Activated CD8-positive, alpha-beta memory T cell treated with anti-CD3 and anti-CD28 coated beads, Interleukin-2, amount 10 ng/mL, durations not matched to agents 7 days and 5 days (primary cell): ENCODE measurements around the gene SRSF10. TPM values are rescaled to one million over a fixed set of nuclear protein-coding genes. Genes with fewer than 3 reads are reported as not detected.
"Not testable (repeated sequence)": the region's sequence is repeated elsewhere in the genome, so short reads cannot be mapped to it uniquely, and the experiment has no call there.

ENCODE experiments used
- ATAC-seq: fragments of 150-1000 bp; cut with Tn5 transposase; one replicate; pipeline ENCODE4 v1.10.0; 2021; ENCODE audit warnings: moderate library complexity
- CTCF ChIA-PET: fragments of 350-600 bp; sonication (Branson Sonifier 250); formaldehyde crosslinking; loops from one replicate; lab custom pipeline; 2021; ENCODE audit warnings: antibody characterized with exemption; lab: Charles Lee
- DNase-seq: peaks from one replicate; pipeline ENCODE4 v3.0.0-alpha.2; 2020
- H3K27ac Mint-ChIP-seq: one replicate; pipeline ENCODE4 v1.8.0; 2021; ENCODE audit warnings: mild to moderate bottlenecking, mixed read lengths
- H3K27me3 Mint-ChIP-seq: one replicate; pipeline ENCODE4 v1.8.0; 2021; ENCODE audit warnings: mixed read lengths
- H3K36me3 Mint-ChIP-seq: one replicate; pipeline ENCODE4 v1.8.0; 2021; ENCODE audit warnings: mild to moderate bottlenecking, mixed read lengths
- H3K4me1 Mint-ChIP-seq: one replicate; pipeline ENCODE4 v1.8.0; 2021; ENCODE audit warnings: mixed read lengths
- H3K4me3 Mint-ChIP-seq: one replicate; pipeline ENCODE4 v1.8.0; 2021; ENCODE audit warnings: mild to moderate bottlenecking, moderate library complexity, mixed read lengths
- H3K9me3 Mint-ChIP-seq: one replicate; pipeline ENCODE4 v1.8.0; 2022; ENCODE audit warnings: low read depth, mixed read lengths
- total RNA-seq, 2 experiments: library from RNA; stranded (reverse); gene quantifications; one replicate each; pipeline ENCODE4 v1.2.3, GENCODE V29; 2021

The SRSF10 gene
- total RNA-seq, 2 experiments from 2014 or later, result 221 to 226 TPM

- H3K4me3 Mint-ChIP-seq, H3K36me3 Mint-ChIP-seq, H3K4me1 Mint-ChIP-seq, H3K9me3 Mint-ChIP-seq, ATAC-seq, DNase-seq, H3K27ac Mint-ChIP-seq, CTCF ChIA-PET: not testable (repeated sequence)
- H3K27me3 Mint-ChIP-seq, result peaks cover 52% of the 10 kb centered on the region
Measured at GRCh38 chr1:24008574-24009184, 28.6 kb upstream of the SRSF10 start.

GRCh38 chr1:24007079-24007478 lies 27.0 kb upstream of the SRSF10 start:
- Mint-ChIP-seq H3K4me3 (no peak overlapping the region), H3K4me1 (no peaks in the 10 kb centered on the region), H3K36me3 (no peaks in the 10 kb centered on the region), H3K27me3 (peaks cover 57% of the 10 kb centered on the region), H3K9me3 (no peaks in the 10 kb centered on the region), H3K27ac (no peak overlapping the region)
- CTCF ChIA-PET, result no interaction called here
- DNase-seq, result no peak
- ATAC-seq, result no peak

- no peak overlapping the region for H3K4me3 Mint-ChIP-seq
- no peak for DNase-seq
- H3K27me3 Mint-ChIP-seq, result peaks cover 47% of the 10 kb centered on the region
- no peaks in the 10 kb centered on the region for H3K9me3 Mint-ChIP-seq
- ATAC-seq, result no peak
- no peaks in the 10 kb centered on the region for H3K4me1 Mint-ChIP-seq
- CTCF ChIA-PET, result no interaction called here
- H3K27ac Mint-ChIP-seq, result no peak overlapping the region
- H3K36me3 Mint-ChIP-seq, result no peaks in the 10 kb centered on the region
Measured at GRCh38 chr1:24005163-24005562, 25.0 kb upstream of the SRSF10 start.

- Mint-ChIP-seq H3K27me3 (peaks cover 41% of the 10 kb centered on the region), H3K36me3 (no peaks in the 10 kb centered on the region), H3K4me1 (no peaks in the 10 kb centered on the region), H3K9me3 (no peaks in the 10 kb centered on the region), H3K4me3 (no peak overlapping the region), H3K27ac (no peak overlapping the region)
- ATAC-seq, result no peak
- DNase-seq, result no peak
- CTCF ChIA-PET, result interaction anchor here (0.5 kb wide), 1 partner anchor 165 kb away, joined by 3 read pairs; no protein-coding TSS in a partner anchor
Measured at GRCh38 chr1:24004132-24004531, 24.0 kb upstream of the SRSF10 start.

GRCh38 chr1:24003331-24003972 lies 23.3 kb upstream of the SRSF10 start:
- ATAC-seq (no peak), DNase-seq (no peak)
- H3K27ac Mint-ChIP-seq, result no peak overlapping the region
- no peak overlapping the region for H3K4me3 Mint-ChIP-seq
- H3K4me1 Mint-ChIP-seq, result peaks cover 2% of the 10 kb centered on the region
- H3K9me3 Mint-ChIP-seq, result no peaks in the 10 kb centered on the region
- CTCF ChIA-PET, result interaction anchor here (1.5 kb wide), 1 partner anchor 14 kb away, joined by 3 read pairs; no protein-coding TSS in a partner anchor
- peaks cover 41% of the 10 kb centered on the region for H3K27me3 Mint-ChIP-seq
- no peaks in the 10 kb centered on the region for H3K36me3 Mint-ChIP-seq

GRCh38 chr1:24002695-24003094 lies 22.6 kb upstream of the SRSF10 start:
- CTCF ChIA-PET, result interaction anchor here (1.5 kb wide), 1 partner anchor 13 kb away, joined by 3 read pairs; no protein-coding TSS in a partner anchor

GRCh38 chr1:23999156-23999671 lies 19.1 kb upstream of the SRSF10 start:
- Mint-ChIP-seq H3K36me3 (no peaks in the 10 kb centered on the region), H3K27me3 (peaks cover 22% of the 10 kb centered on the region), H3K4me1 (peaks cover 8% of the 10 kb centered on the region), H3K4me3 (no peak overlapping the region), H3K27ac (no peak overlapping the region), H3K9me3 (no peaks in the 10 kb centered on the region)
- CTCF ChIA-PET, result no interaction called here
- no peak for ATAC-seq
- DNase-seq, result no peak

More at GRCh38 chr1:24002695-24003094, 22.6 kb upstream of the SRSF10 start:
- no peaks in the 10 kb centered on the region for H3K36me3 Mint-ChIP-seq
- no peaks in the 10 kb centered on the region for H3K9me3 Mint-ChIP-seq
- peaks cover 39% of the 10 kb centered on the region for H3K27me3 Mint-ChIP-seq
- no peak overlapping the region for H3K4me3 Mint-ChIP-seq
- no peak overlapping the region for H3K27ac Mint-ChIP-seq
- DNase-seq, result no peak
- peaks cover 2% of the 10 kb centered on the region for H3K4me1 Mint-ChIP-seq
- ATAC-seq, result no peak

GRCh38 chr1:23997812-23998211 lies 17.7 kb upstream of the SRSF10 start:
- no peak overlapping the region for H3K4me3 Mint-ChIP-seq
- no peak overlapping the region for H3K27ac Mint-ChIP-seq
- DNase-seq, result no peak
- no peak for ATAC-seq
- H3K36me3 Mint-ChIP-seq, result no peaks in the 10 kb centered on the region
- no peaks in the 10 kb centered on the region for H3K9me3 Mint-ChIP-seq
- peaks cover 9% of the 10 kb centered on the region for H3K27me3 Mint-ChIP-seq
- H3K4me1 Mint-ChIP-seq, result peaks cover 8% of the 10 kb centered on the region
- CTCF ChIA-PET, result no interaction called here

GRCh38 chr1:23996700-23997229 lies 16.6 kb upstream of the SRSF10 start:
- no peaks in the 10 kb centered on the region for H3K9me3 Mint-ChIP-seq
- CTCF ChIA-PET, result no interaction called here
- ATAC-seq, result no peak

GRCh38 chr1:23995431-23995837 lies 15.3 kb upstream of the SRSF10 start:
- DNase-seq, result no peak
- peak overlapping the region; percentile 9 for H3K27ac Mint-ChIP-seq
- peak; percentile 23 for ATAC-seq
- no peak overlapping the region for H3K4me3 Mint-ChIP-seq
- no peaks in the 10 kb centered on the region for H3K36me3 Mint-ChIP-seq
- CTCF ChIA-PET, result no interaction called here
- peaks cover 7% of the 10 kb centered on the region for H3K27me3 Mint-ChIP-seq
- no peaks in the 10 kb centered on the region for H3K9me3 Mint-ChIP-seq
- H3K4me1 Mint-ChIP-seq, result peaks cover 8% of the 10 kb centered on the region

More at GRCh38 chr1:23996700-23997229, 16.6 kb upstream of the SRSF10 start:
- Mint-ChIP-seq H3K4me3 (no peak overlapping the region), H3K27me3 (peaks cover 6% of the 10 kb centered on the region), H3K27ac (no peak overlapping the region), H3K4me1 (peaks cover 8% of the 10 kb centered on the region), H3K36me3 (no peaks in the 10 kb centered on the region)
- DNase-seq, result no peak

GRCh38 chr1:23992011-23992410 lies 11.9 kb upstream of the SRSF10 start:
- H3K36me3 Mint-ChIP-seq, CTCF ChIA-PET, ATAC-seq, H3K27ac Mint-ChIP-seq, DNase-seq, H3K4me3 Mint-ChIP-seq, H3K27me3 Mint-ChIP-seq, H3K9me3 Mint-ChIP-seq: not testable (repeated sequence)
- peaks cover 12% of the 10 kb centered on the region for H3K4me1 Mint-ChIP-seq

- Mint-ChIP-seq H3K36me3 (no peaks in the 10 kb centered on the region), H3K27me3 (peaks cover 5% of the 10 kb centered on the region), H3K4me1 (peaks cover 6% of the 10 kb centered on the region), H3K9me3 (no peaks in the 10 kb centered on the region), H3K4me3 (no peak overlapping the region), H3K27ac (no peak overlapping the region)
- CTCF ChIA-PET, result interaction anchor here (1.0 to 1.8 kb wide), 4 partner anchors 13 to 82 kb away, joined by 3 to 4 read pairs (median 3); no protein-coding TSS in a partner anchor
- no peak for ATAC-seq
- DNase-seq, result no peak
Measured at GRCh38 chr1:23989263-23989662, 9.1 kb upstream of the SRSF10 start.

- not testable (repeated sequence) for H3K27me3 Mint-ChIP-seq, H3K4me3 Mint-ChIP-seq, H3K4me1 Mint-ChIP-seq, H3K9me3 Mint-ChIP-seq, ATAC-seq, H3K27ac Mint-ChIP-seq, DNase-seq, H3K36me3 Mint-ChIP-seq
- CTCF ChIA-PET, result interaction anchor here (1.2 kb wide), 1 partner anchor 404 kb away, joined by 3 read pairs; no protein-coding TSS in a partner anchor
Measured at GRCh38 chr1:23987038-23987437, 6.9 kb upstream of the SRSF10 start.
